Stimulated activated CD4-positive, alpha-beta T cell treated with anti-CD3 and anti-CD28 coated beads, TNF-alpha, amount 100 ng/mL, for 4 hours (primary cell): Measurements from ENCODE around the gene RBM38.
"Not testable (repeated sequence)": the region's sequence is repeated elsewhere in the genome, so short reads cannot be mapped to it uniquely, and the experiment has no call there.

Experiments used
- DNase-seq, 3 experiments: peaks; one replicate each; pipeline ENCODE4 v3.0.0-alpha.2; 2020; ENCODE audit warnings: low read depth in 3 of 3

RBM38 gene

DNA sequence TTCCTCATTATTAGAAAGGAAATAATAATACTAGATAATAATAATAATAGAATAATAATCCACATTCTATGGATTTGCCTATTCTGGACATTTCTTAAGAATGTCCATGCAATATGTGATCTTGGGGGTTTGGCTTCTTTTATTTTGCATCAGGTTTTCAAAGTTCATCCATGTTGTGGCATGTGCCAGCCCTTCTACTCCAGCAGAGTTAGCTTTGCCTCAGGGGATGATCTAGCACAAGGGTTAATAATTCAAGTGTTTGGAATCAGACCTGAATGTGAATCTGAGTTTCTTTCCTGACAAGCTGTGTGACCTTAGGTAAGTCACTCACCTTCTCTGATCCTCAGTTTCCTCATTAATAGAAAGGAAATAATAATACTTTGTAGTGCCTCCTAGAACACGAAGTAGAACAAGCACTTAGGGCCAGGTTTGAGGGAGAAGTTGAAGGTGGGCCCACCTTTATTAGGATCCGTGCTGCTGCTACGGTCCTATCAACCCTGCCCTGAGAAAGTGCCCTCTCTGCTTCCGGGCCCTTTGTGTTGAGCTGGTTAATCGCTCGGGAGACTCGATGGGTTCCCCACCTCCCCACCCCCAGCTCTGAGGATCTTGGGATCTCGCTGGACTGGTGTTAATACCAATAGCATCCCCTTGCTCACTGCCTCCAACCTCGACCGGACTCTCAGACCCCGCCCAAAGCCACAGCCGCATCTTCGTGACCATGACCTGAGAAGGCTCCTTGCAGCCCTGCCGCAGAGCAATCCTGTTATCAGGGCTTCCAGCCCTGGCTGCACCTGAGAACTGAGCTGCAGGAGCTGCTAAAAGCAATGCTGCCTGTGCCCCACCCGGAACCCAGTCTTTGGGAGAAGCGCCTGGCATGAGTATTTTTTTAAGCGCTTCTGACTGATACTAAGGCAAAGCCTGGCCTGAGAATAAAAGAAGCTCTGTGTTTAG is 26.9 kb downstream of the RBM38 start:
- DNase-seq: no peak

DNA sequence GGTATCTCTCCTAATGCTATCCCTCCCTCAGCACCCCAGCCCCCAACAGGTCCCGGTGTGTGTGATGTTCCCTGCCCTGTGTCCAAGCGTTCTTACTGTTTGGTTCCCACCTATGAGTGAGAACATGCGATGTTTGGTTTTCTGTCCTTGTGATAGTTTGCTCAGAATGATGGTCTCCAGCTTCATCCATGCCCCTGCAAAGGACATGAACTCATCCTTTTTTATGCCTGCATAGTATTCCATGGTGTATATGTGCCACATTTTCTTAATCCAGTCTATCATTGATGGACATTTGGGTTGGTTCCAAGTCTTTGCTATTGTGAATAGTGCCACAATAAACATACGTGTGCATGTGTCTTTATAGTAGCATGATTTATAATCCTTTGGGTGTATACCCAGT is 28.3 kb downstream of the RBM38 start:
- DNase-seq: not testable (repeated sequence)

DNA sequence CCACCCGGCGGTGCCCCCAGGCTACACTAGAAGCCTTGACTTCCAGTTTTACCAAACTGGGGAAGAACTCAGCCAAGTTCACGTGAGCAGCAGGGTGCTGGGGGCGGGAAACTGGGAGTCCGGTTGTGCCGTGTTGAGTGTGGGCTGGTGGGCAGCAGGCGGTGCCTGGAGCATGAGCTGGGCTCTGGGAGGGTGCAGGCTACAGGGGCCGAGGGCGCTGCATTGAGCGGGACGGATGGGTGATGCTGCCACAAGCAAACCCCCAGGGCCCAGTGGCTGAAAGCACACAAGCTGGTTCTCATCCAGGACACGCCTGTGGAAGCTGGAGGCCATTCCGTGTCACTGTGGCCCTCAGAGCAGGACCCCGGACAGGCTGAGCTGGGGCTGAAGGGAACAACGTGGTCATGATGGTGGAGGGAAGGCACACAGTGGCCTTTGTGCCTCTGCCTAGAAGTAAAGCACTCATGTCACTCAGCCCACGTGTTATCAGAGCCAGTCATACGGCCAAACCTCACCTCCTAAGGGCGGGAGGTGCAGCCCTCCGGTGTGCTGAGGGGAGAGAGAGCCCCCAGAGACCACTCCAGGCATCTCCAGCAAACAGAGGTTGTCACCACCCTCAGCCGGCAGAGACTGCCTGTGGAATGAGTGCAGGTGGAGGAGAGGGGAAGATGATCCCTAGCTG is 29.5 kb downstream of the RBM38 start:
- DNase-seq: no peak

DNA sequence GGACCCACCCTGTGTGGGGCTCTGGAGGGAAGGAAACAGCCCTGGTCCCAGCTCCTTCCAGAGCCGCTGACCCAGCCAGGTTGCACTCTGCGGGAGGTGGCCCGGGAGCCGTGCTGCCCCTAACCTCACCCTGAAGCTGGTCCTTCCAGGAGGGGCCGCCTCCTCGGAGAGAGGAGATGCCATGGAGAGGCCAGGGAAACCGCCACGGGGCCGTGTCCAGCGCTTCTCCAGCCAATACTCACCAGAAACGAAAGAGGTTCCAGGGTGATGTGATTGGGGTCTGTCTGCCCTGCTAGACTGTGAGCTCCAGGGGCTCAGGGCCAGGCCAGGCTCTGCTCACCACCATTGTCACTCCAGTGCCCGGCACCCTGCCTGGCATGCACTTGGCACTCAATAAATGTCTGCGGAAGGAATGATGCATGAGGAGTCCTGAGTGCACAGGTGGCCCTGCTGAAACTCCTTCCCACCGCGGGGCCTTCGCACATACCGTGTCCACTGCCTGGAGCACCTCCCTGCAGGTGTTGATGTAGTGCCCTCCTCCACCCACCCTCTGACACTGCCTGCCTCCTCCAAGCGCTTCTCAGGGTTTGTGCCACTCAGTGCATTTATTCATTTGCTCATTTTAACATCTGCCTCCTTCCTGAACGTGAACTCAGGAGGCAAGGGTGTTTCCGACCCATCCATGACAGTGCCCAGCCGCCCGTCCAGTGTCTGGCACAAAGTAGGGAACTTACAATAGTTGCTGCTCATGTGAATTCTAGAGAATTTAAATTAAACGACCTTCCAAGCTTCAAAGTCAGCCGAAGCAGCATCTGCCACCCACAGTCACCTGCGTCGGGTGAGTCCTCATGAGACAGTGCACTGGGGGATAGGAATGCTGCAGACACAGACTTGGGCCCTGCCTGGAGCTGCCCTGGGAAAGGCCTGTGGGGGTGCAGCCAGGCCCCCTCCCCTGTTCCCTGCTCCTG is 30.3 kb downstream of the RBM38 start:
- no peak for DNase-seq

DNA sequence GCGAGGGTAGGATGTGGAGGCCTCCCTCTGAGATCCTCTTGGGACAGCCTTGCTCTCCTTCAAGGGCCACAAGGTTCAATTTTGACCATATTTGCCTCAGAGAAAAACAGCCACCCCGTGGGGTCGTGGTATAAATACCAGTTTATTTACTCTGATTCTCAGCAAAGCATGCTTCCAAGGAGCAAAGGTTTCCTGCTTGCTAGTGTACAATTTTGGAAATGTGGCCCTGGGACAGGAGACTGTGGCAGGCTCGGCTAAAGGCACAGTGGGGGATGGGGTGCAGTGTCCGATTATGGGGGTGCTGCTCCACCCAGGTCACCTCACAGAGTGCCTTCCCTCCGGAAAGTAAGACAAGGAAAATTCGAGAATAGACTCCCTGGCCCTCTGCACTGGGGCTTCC is 31.1 kb downstream of the RBM38 start:
- DNase-seq: no peak

DNA sequence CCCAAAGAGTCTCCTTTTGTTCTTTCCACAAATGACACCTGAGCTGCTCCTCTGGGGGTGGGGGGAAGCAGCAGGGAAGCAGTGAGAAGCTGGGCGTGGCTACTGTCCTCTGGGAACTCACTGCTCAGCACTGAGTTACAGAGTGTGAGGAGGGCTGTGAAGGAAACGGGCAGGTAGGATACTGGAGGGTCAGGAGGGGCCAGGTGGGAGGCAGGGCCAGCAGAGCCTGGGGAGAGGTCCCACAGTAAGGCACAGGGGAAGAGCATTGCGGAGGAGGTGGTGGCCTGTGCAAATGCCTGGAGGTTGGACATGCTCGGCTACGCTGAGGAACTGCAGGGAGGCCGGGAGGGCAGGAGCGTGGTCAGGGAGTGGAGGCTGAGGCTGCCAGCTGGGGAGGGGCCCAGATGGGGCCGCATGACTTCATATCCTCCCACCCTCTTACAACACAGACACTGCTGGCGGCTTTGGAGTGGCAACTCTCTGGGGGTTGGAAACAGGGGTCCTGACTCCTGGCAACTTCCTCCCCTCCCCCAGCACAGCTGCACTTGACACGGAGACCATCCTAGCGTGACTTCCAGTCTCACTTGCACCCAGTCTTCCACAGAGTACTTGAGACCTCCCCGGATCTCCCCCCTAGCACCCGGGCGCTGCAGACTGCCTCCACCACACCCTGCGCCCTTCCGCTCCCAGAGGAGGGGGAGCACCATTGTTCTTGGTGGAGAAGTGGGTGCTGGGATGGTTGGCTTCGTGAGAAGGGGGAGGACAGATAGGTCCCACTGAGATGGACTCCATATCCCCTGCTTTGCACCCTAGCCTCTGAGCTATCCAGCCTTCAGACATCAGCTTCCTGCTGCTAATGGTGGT is 34.2 kb downstream of the RBM38 start:
- no peak for DNase-seq

DNA sequence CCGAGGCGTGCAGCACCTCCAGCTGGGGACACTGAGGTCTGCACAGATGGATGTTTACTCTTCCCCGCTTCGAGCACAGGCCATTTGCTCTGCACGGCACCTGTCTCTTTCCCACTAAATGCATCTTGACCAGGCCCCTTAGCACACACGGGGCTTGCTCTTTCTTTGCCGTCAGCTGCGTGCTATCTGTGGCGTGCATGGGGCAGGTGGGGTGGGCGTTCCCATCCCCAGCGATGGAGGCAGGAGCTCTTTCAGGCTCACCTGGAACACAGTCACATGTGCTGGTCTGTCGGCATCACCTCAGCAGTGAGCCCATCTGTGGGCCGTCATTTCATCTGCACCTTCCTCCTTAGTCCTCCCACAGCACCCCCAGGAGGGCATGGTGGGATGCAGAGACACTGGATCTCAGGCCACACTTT is 35.1 kb downstream of the RBM38 start:
- DNase-seq: no peak

DNA sequence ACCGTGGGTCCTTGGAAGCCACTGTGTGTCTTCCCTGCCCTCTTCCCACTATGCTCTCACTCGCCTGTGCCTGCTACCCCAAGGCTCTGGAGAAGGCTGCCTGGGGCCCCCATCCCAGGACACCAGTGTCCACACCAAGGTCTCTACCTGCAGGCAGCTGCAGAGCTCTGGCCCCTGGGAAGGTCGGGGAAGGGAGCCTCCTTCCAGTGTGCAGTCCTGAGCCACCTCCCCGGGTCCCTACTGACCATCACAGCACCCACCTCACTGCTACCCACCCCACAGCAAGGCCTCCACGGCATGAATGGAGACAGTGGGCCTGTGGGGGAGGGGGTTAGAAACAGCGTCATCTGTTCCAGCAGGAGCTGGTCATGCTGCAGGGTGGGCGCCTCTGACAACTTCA is 35.6 kb downstream of the RBM38 start:
- no peak for DNase-seq

DNA sequence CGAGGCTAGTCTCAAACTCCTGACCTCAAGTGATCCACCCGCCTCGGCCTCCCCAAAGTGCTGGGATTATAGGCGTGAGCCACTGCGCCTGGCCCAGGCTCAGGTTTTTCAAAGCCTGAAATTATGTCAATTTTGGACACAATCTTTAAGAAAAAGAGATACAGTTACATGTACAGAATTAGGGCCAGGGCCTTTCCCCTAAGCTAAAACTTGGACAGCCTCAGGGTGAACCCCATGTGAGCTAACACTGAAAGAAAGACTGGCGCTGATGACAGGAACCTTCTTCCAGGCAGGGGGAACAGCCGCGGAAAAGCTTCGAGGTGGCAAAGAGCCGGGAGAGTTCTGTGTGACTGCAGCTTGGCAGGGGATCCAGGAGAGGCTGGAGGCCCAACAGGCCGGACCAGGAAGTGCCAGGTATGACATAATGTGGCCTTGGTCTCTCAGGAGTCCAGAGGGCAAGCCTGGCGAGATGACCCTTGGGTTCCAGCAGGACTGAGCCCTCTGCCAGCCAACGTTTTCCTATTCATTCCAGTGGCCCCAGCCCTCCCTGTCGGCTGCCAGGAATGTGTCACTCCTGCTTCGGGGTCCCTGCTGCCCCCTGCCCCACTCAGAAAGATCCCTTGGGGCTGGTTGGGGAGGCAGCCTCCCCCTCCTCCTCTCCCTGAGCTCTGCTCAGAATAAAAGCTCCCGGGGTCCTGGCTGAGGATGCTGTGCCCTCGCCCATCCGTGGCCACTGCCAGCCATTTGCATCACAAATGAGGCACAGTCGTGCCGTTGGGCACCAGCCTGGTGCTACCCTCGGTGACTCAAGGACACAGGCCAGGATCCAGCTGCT is 37.3 kb downstream of the RBM38 start:
- no peak for DNase-seq

DNA sequence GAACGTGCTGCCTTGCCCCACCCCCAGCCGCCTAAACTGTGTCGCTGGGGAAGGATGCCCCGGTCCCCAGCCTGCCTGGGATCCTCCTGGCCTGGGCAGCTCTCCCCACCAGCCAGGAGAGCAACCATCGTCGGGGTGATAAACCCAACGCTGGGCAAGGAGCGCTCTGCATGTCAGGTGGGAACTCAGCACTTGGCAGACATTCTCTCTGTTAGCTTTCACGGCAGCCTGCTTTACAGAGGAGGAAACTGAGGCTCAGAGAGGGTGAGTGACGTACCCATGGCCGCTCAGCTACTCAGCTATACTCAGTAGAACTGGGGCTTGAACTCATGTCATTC is 37.9 kb downstream of the RBM38 start:
- no peak for DNase-seq

DNA sequence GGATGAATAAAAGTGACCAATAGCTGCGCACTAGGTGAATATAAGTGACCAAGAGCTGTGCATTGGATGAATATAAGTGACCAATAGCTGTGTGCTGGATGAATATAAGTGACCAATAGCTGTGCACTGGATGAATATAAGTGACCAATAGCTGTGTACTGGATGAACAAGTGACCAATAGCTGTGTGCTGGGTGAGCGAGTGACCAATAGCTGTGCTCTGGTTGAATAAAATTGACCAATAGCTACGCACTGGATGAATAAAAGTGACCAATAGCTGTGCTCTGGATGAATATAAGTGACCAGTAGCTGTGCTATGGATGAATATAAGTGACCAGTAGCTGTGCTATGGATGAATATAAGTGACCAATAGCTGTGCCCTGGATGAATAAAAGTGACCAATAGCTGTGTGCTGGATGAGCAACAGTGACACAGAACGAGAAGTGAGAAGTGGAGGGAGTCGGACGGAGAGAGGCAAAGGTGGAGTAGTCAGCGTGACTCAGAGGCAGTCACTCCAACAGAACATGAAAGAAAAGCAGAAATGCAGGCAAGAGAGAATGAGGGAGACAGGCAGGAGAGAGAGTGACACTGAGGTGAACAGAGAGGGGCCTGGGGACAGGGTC is 38.5 kb downstream of the RBM38 start:
- no peak for DNase-seq

DNA sequence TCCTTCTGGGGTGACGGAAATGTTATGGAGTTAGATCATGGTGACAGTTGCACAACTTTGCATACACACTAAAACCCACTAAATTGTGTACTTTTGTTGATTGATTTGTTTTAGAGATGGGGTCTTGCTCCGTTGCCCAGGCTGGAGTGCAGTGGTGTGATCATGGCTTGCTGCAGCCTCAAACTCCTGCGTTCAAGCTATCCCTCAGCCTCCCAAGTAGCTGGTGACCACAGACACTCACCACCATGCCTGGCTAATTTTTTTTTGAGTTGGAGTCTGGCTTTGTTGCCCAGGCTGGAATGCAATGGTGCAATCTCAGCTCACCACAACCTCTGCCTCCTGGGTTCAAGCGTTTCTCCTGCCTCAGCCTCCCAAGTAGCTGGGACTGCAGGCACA is 39.0 kb downstream of the RBM38 start:
- not testable (repeated sequence) for DNase-seq

DNA sequence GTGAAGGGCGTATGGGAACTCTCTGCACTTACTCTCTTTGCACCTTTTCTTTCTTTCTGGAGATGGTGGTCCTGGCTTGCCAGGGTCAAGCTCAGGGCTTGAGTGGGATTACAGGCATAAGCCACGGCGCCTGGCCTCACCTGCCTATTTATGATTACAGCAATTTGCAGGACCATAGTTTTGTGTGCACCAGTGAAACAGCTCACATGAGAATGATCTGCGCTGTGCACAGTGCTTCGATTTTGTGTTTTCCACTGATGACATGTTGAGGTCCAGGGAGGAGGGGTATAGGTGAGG is 40.3 kb downstream of the RBM38 start:
- no peak for DNase-seq

DNA sequence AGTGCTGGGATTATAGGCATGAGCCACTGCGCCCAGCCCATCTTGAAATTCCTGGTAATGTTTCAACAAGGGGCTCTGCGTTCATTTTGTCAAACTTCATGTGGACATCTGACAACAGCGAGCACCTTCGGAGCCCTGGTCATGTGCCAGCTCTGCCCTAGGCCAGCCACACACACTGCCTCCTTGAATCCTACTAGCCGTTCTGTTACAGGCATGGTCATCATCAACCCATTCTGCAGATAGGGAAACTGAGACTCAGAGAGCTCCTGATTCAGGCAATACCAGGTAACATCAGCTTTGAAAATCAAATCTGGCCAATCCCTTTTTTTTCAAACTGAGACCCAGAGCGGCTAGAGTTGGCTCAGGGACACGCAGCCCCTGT is 41.3 kb downstream of the RBM38 start:
- DNase-seq: no peak

DNA sequence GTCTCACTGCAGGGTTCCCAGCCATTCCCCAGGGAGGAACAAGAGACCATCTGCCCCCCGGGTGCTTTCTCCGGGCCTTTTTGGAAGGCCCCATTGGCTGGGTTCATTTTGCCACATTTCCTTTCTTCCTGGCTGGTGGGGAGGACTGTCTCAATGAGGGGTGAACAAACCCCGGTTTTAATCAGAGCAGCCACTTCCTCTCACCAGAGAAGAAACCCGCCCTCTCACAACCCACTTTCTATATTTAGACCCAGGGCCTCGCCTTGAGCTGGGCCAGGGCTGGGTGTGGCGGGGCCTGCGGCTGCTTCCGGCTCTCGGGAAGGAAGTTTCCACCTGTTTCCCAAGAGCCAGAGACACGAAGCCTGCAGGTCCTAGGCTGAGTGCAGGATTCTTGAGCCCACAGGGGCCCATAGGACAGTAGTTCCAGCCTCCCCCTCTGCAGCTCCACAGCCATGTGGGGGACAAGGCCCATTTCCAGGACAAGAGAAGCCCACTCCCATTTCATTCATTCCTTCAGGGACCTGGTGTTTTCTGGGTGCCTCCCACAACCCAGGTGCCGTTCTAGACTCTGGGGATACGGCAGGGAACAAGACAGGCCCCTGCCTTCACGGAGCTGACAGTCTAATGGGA is 41.8 kb downstream of the RBM38 start:
- peak; percentile 31 to 37 (median 34) for DNase-seq

DNA sequence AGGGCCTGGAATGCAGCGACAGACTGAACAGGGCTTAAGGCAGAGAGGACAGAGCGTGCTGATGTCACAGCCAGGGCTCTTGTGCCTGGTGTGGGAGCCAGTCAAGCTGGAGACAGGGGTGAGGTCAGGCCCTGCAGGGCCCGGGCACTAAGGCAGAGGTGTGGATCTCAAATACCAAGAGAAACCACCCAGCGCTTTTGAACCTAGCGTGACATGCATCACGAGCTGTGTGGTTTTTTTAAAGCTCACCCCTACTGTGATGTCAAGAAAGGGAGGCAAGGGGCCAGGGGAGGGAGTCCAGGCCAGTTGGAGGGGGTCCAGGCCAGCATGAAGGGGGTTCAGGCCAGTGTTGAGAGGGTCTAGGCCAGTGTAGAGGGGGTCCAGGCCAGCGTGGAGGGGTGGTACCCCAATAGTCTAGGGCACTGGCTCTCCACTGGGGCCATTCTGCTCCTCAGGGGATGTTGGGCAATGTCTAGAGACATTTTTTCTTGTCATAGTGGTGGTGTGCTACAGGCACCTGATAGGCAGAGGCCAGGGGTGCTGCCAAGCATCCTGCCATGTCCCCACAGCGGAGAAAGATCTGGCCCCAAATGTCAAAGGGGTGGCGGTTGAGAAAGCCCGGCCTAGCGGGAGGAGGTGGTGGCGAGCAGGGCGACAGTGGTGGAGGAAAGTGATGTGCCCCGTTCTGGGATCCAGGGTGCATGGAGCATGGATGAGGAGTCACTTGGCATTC is 42.6 kb downstream of the RBM38 start:
- DNase-seq: no peak

DNA sequence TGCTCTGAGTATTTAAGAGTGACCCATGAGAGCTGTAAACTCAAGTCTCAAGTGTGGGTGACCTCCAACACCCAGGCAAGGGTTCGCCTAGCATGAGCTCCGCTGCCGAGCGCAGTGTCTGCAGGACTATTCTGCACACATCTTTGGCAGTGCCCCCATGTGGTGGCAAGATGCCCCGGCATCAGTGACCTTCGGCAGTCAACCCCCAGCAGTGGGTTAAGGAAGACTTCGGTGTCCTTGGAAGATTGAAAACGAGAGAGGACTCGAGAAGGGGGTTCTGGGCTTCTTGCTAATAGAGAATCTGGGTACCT is 43.1 kb downstream of the RBM38 start:
- DNase-seq: no peak

DNA sequence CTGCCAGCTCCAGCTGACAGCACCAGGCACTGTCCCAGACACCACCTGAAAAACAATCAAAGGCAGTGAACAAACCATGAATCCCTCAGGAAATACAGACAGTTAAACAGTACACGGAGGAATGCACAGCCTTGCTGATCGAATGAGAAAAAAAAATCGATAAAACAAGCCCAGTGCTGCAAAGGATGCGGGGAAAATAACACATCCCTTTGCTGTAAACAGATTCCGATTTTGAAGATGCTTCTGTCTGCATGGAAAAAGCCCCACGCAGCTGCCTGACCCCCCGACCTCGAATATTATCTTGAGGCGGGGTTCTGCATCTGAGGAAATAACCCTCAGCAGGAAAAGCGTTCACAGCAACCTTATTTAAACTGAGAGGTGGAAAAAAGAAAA is 43.9 kb downstream of the RBM38 start:
- DNase-seq: no peak
